Upper lobe of right lung (tissue), 1 donor: ENCODE data around the gene LONRF3. TPM values are rescaled to one million over a fixed set of nuclear protein-coding genes. Genes with fewer than 3 reads are reported as not detected.

Source experiments
- ATAC-seq: fragments of 200-7000 bp; cut with Tn5 transposase; one replicate; pipeline ENCODE4 v1.9.1; 2020; ENCODE audit warnings: mild to moderate bottlenecking, moderate library complexity
- DNase-seq: peaks from one replicate; pipeline ENCODE4 v3.0.0-alpha.2; 2020
- H3K27ac ChIP-seq: fragments of 200-600 bp; one replicate; pipeline ENCODE4 v1.8.0; 2022
- H3K27me3 ChIP-seq: fragments of 200-600 bp; one replicate; pipeline ENCODE4 v1.8.0; 2022; ENCODE audit warnings: mild to moderate bottlenecking
- H3K36me3 ChIP-seq: fragments of 200-600 bp; one replicate; pipeline ENCODE4 v1.8.0; 2022
- H3K4me1 ChIP-seq: fragments of 200-600 bp; one replicate; pipeline ENCODE4 v1.8.0; 2022
- H3K4me3 ChIP-seq: fragments of 200-600 bp; one replicate; pipeline ENCODE4 v1.8.0; 2022; ENCODE audit warnings: mild to moderate bottlenecking
- H3K9me3 ChIP-seq: fragments of 200-600 bp; one replicate; pipeline ENCODE4 v1.8.0; 2022
- intact Hi-C: fragments of 100-400 bp; cut with DNase I; formaldehyde crosslinking; loops from one replicate; pipeline ENCODE4 v1.11.0; 2022
- total RNA-seq: library from RNA; stranded (reverse); fragmentation: NEBNext Ultra II Directional; extraction: Animal tissue kit (Norgen Biotek cat#: 25700); gene quantifications from one replicate; pipeline ENCODE4 v1.2.1, GENCODE V29; 2021
- TF ChIP-seq, protein P1 (sequence below): fragments of 200-600 bp; IDR thresholded peaks from one replicate; pipeline ENCODE4 v1.8.0; 2022; ENCODE audit warnings: antibody characterized with exemption
- donor health status: DM: no; HTN: yes; CAD: no; lungs with severe emphysema.

Gene LONRF3
- total RNA-seq, 1 donor from 2014 or later, result 24.4 TPM

DNA sequence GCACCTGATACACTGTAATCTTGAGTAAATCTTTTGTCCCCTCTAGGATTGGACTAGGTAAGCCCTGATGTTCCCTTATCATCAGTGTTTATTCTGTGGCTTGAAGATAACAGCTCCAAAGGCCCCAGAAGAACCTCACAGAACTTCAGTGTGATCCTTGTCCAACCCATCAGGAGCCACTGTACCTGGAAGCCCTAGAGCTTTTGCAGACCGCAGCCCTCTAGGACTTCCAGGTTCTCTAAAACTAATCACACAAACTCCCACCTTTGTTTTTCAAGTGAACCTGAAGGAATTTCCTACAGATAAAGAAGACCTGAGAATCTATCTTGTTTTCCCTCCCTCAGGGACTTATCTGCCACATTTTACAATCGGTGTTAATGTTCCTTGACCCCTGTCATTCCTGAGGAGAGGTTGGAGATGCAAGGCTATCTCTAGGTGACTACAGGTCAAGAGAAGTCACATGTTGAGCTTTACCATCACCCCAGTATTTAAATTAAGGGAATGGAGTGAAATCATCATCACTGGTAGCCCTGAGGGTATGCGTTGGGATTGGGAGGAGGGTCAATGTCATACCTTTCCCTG, 32.9 kb downstream of the LONRF3 start:
- H3K4me1 ChIP-seq, result no peaks in the 10 kb centered on the region
- H3K9me3 ChIP-seq, result no peaks in the 10 kb centered on the region
- peaks cover 15% of the 10 kb centered on the region for H3K36me3 ChIP-seq
- H3K27ac ChIP-seq, result no peak overlapping the region
- H3K4me3 ChIP-seq, result no peak overlapping the region
- DNase-seq (no peak), ATAC-seq (no peak)
- intact Hi-C loops, result no loop called here
- TF ChIP-seq, protein P1, sequence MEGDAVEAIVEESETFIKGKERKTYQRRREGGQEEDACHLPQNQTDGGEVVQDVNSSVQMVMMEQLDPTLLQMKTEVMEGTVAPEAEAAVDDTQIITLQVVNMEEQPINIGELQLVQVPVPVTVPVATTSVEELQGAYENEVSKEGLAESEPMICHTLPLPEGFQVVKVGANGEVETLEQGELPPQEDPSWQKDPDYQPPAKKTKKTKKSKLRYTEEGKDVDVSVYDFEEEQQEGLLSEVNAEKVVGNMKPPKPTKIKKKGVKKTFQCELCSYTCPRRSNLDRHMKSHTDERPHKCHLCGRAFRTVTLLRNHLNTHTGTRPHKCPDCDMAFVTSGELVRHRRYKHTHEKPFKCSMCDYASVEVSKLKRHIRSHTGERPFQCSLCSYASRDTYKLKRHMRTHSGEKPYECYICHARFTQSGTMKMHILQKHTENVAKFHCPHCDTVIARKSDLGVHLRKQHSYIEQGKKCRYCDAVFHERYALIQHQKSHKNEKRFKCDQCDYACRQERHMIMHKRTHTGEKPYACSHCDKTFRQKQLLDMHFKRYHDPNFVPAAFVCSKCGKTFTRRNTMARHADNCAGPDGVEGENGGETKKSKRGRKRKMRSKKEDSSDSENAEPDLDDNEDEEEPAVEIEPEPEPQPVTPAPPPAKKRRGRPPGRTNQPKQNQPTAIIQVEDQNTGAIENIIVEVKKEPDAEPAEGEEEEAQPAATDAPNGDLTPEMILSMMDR, result no peak
- H3K27me3 ChIP-seq, result no peaks in the 10 kb centered on the region

DNA sequence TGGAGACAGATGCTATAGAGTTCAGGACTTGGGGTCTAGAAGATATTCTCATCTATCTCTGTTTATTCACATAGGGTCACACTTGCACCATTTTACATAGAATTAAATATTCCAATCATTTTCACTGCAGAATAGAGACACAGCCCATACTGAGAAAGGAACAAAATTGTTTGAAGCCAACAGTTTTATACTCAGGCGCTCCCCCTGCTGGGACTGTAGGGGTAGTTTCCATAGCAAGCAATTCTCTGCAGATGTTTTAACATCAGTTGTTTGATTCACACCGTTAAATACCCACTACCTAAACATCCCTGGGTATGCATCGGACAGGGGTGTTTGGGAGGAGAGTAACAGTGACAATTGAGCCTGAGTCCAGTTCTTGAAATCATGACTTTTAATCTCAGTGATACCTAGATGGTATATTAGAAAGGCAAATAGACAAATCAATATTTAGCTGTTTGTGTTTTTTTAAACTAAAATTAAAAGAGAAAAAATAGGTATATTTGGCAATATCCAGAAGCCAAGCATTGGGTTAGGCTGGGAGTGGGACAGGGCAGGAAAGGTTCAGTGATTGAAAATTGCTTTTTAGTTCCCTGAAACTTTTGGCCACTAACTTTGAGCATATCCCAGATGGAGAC, 33.8 kb downstream of the LONRF3 start:
- no peak overlapping the region for H3K4me3 ChIP-seq
- H3K36me3 ChIP-seq, result peaks cover 21% of the 10 kb centered on the region
- ATAC-seq, result no peak
- DNase-seq, result no peak
- intact Hi-C loops, result no loop called here
- H3K9me3 ChIP-seq, result no peaks in the 10 kb centered on the region
- no peaks in the 10 kb centered on the region for H3K4me1 ChIP-seq
- TF ChIP-seq, protein P1, result peak; percentile 46
- no peaks in the 10 kb centered on the region for H3K27me3 ChIP-seq
- no peak overlapping the region for H3K27ac ChIP-seq

GRCh38 chrX:119009071-119009470, 34.7 kb downstream of the LONRF3 start:
- DNase-seq, result no peak
- no peaks in the 10 kb centered on the region for H3K27me3 ChIP-seq
- intact Hi-C loops, result no loop called here
- H3K27ac ChIP-seq, result no peak overlapping the region
- no peak overlapping the region for H3K4me3 ChIP-seq
- ATAC-seq, result no peak
- peaks cover 28% of the 10 kb centered on the region for H3K36me3 ChIP-seq
- H3K4me1 ChIP-seq, result no peaks in the 10 kb centered on the region
- H3K9me3 ChIP-seq, result no peaks in the 10 kb centered on the region
- TF ChIP-seq, protein P1, result no peak

- no peaks in the 10 kb centered on the region for H3K27me3 ChIP-seq
- DNase-seq (no peak), ATAC-seq (no peak)
- no peak overlapping the region for H3K4me3 ChIP-seq
- no peaks in the 10 kb centered on the region for H3K4me1 ChIP-seq
- intact Hi-C loops, result no loop called here
- H3K36me3 ChIP-seq, result peaks cover 28% of the 10 kb centered on the region
- TF ChIP-seq, protein P1, result no peak
- no peak overlapping the region for H3K27ac ChIP-seq
- H3K9me3 ChIP-seq, result no peaks in the 10 kb centered on the region
These were observed 36.1 kb downstream of the LONRF3 start for GRCh38 chrX:119010491-119010890.

DNA sequence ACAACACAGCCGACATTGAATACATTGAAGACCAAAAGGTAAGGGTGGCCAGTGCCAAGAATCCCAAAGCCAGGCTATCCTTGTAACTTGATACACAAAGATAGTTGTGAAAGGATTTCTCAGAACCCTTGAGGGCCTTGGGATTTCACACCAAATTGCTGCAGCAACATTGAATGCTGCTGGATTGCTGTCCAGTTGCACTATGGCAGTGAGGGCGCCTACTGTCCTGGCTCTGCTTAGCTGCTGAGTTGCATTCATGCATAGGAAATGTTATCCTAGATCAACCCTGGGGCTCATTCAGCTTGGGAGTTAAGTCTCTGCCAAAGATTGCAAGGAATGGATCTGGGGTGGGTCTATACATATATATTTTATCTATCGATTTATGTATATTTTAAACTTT, 38.7 kb downstream of the LONRF3 start:
- Histone ChIP-seq H3K9me3 (no peaks in the 10 kb centered on the region), H3K4me1 (no peaks in the 10 kb centered on the region), H3K4me3 (no peak overlapping the region), H3K27me3 (no peaks in the 10 kb centered on the region), H3K27ac (no peak overlapping the region), H3K36me3 (peaks cover 46% of the 10 kb centered on the region)
- TF ChIP-seq, protein P1, result no peak
- intact Hi-C loops, result no loop called here
- ATAC-seq (no peak), DNase-seq (no peak)
